Measurements from ENCODE around the gene SURF2.
"Not testable (repeated sequence)": the region's sequence is repeated elsewhere in the genome, so short reads cannot be mapped to it uniquely, and the experiment has no call there.

The SURF2 gene

GRCh38 chr9:133356391-133357091 lies at the start of gene SURF2, which contains the start of gene SURF1:
TSS of gene SURF2 (plus strand) at chr9:133356550. CDS start at chr9:133356593, 43 bp downstream.
TSS of gene SURF1 (minus strand) at chr9:133356487. CDS start at chr9:133356453, 34 bp downstream.
- TF ChIP-seq CTCF (IDR thresholded peaks at IDR 0.05; ENCODE audit: low read depth, low read length): no peak
- peak within 1 kb of the TSS; percentile 84 for H3K4me3 ChIP-seq (ENCODE audit: low read depth, low read length)

- no peak overlapping the region for H3K4me3 ChIP-seq (ENCODE audit: low read depth, low read length)
- no peak for TF ChIP-seq CTCF (IDR thresholded peaks at IDR 0.05; ENCODE audit: low read depth, low read length)
Observed at GRCh38 chr9:133307301-133307700, 49.0 kb upstream of the SURF2 start.

- H3K4me3 ChIP-seq (ENCODE audit: low read depth, low read length): no peak overlapping the region
- no peak for TF ChIP-seq CTCF (IDR thresholded peaks at IDR 0.05; ENCODE audit: low read depth, low read length)
Observed at GRCh38 chr9:133309608-133310007, 46.7 kb upstream of the SURF2 start.

- no peak for TF ChIP-seq CTCF (IDR thresholded peaks at IDR 0.05; ENCODE audit: low read depth, low read length)
- no peak overlapping the region for H3K4me3 ChIP-seq (ENCODE audit: low read depth, low read length)
Observed at GRCh38 chr9:133315997-133316396, 40.4 kb upstream of the SURF2 start.

- H3K4me3 ChIP-seq (ENCODE audit: low read depth, low read length): not testable (repeated sequence)
Observed at GRCh38 chr9:133317551-133317950, 38.8 kb upstream of the SURF2 start.

GRCh38 chr9:133320421-133320881 lies 35.9 kb upstream of the SURF2 start:
- no peak overlapping the region for H3K4me3 ChIP-seq (ENCODE audit: low read depth, low read length)
- TF ChIP-seq CTCF (IDR thresholded peaks at IDR 0.05; ENCODE audit: low read depth, low read length): no peak

- TF ChIP-seq CTCF (IDR thresholded peaks at IDR 0.05; ENCODE audit: low read depth, low read length): no peak
- no peak overlapping the region for H3K4me3 ChIP-seq (ENCODE audit: low read depth, low read length)
Observed at GRCh38 chr9:133321411-133321935, 34.9 kb upstream of the SURF2 start.

Measured in WI38 (cell line).